Kidney (tissue), 14 donors: ENCODE data around the gene KIFAP3. TPM values are rescaled to one million over a fixed set of nuclear protein-coding genes. Genes with fewer than 3 reads are reported as not detected.

Experiments
- DNase-seq, 5 donors: peaks; one replicate each; pipeline ENCODE4 v3.0.0-alpha.2; 2013 to 2020
- FAIRE-seq: peaks from 2 replicates; lab custom pipeline; 2012; peaks lifted over from hg19 to GRCh38; lab: Jason Lieb, UNC
- H3K27ac ChIP-seq, 2 donors: one replicate each; pipeline ENCODE4 v1.7.0; 2013; ENCODE audit warnings: low read depth in 2 of 2, low read length in 2 of 2, inconsistent platforms in 1 of 2
- H3K27me3 ChIP-seq: one replicate; pipeline ENCODE4 v1.7.1; 2013; ENCODE audit warnings: low read length, inconsistent platforms; ENCODE audit not compliant: control insufficient read depth, insufficient read depth
- H3K36me3 ChIP-seq, 3 donors: one replicate each; pipeline versions ENCODE4 v1.7.0 to v1.7.1; 2013; ENCODE audit warnings: low read length in 3 of 3, control low read depth in 1 of 3, inconsistent platforms in 1 of 3; ENCODE audit not compliant: insufficient read depth in 3 of 3, control insufficient read depth in 2 of 3
- H3K4me1 ChIP-seq, 3 donors: one replicate each; pipeline versions ENCODE4 v1.7.0 to v1.7.1; 2013; ENCODE audit warnings: low read length in 3 of 3, inconsistent platforms in 1 of 3, low read depth in 1 of 3; ENCODE audit not compliant: control insufficient read depth in 2 of 3, insufficient read depth in 2 of 3
- H3K4me3 ChIP-seq, 3 donors: one replicate each; pipeline versions ENCODE4 v1.7.0 to v1.8.1; 2013; ENCODE audit warnings: low read length in 3 of 3, control low read depth in 1 of 3, inconsistent platforms in 1 of 3
- H3K9ac ChIP-seq, 3 donors: one replicate each; pipeline versions ENCODE4 v1.7.0 to v1.7.1; 2013; ENCODE audit warnings: low read length in 3 of 3, control low read depth in 1 of 3, inconsistent platforms in 1 of 3
- H3K9me3 ChIP-seq, 3 donors: one replicate each; pipeline versions ENCODE4 v1.7.0 to v1.7.1; 2013; ENCODE audit warnings: low read length in 3 of 3, control low read depth in 1 of 3, inconsistent platforms in 1 of 3; ENCODE audit not compliant: control insufficient read depth in 2 of 3, insufficient read depth in 1 of 3
- intact Hi-C: fragments of 100-400 bp; cut with DNase I; formaldehyde crosslinking; loops from one replicate; pipeline ENCODE4 v1.11.1; 2022
- polyA plus RNA-seq: library from polyadenylated mRNA; stranded (reverse); fragments of 350-450 nt; fragmentation: Illumina TruSeq; extraction: RNeasy Lipid Tissue Mini Kit (QIAGEN cat#74804); gene quantifications from one replicate; pipeline ENCODE4 v1.2.3, GENCODE V29; 2014; ENCODE audit warnings: low read depth, low replicate concordance; ENCODE audit not compliant: insufficient read depth
- total RNA-seq: library from RNA; stranded (reverse); fragmentation: NEBNext Ultra II Directional; extraction: Animal tissue kit (Norgen Biotek cat#: 25700); gene quantifications from one replicate; pipeline ENCODE4 v1.2.1, GENCODE V29; 2021
- TF ChIP-seq, protein P1 (sequence below): IDR thresholded peaks from 3 replicates; pipeline ENCODE4 v1.5.1; 2012; ENCODE audit warnings: mild to moderate bottlenecking, moderate library complexity, borderline replicate concordance; ENCODE audit not compliant: insufficient read depth; ENCODE audit errors: extremely low read depth
- donor health status: control.
- donor health status: control.
- donor health status: control.
- donor health status: control.
- donor health status: control.
- donor health status: DM: yes; HTN: yes; CAD: no.
- donor health status: Normal renal cell carcinoma (clear cell type).

KIFAP3 gene
- total and polyA plus RNA-seq, 2 donors from 2014 or later: 31.6 to 32.9 TPM

DNA sequence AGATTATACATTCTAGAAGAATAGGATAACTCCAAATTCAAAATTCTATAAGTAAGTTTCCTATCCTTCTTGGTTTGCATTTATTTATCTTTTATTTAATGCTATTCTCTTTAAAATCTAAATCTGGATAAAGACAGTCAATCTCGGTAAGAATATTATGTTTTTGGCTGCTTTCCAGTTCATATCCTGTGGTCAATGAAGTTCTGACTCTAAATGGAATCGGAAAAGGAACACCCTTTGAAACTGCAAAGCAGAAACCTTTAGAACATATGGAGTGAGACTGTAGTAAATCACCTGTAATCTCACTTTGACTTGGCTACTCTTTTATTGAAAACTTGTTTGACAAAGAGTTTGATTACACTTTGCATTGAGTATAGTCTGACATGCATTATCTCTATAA is 85.2 kb downstream of the KIFAP3 start:
- no peak overlapping the region for H3K27ac ChIP-seq
- FAIRE-seq: no peak
- no peak for DNase-seq
- H3K27me3 ChIP-seq: no peaks in the 10 kb centered on the region
- no peaks in the 10 kb centered on the region for H3K9me3 ChIP-seq
- intact Hi-C loops: no loop called here
- H3K36me3 ChIP-seq: peaks cover 0 to 2% (median 0%) of the 10 kb centered on the region in 3 donors
- TF ChIP-seq, protein P1, sequence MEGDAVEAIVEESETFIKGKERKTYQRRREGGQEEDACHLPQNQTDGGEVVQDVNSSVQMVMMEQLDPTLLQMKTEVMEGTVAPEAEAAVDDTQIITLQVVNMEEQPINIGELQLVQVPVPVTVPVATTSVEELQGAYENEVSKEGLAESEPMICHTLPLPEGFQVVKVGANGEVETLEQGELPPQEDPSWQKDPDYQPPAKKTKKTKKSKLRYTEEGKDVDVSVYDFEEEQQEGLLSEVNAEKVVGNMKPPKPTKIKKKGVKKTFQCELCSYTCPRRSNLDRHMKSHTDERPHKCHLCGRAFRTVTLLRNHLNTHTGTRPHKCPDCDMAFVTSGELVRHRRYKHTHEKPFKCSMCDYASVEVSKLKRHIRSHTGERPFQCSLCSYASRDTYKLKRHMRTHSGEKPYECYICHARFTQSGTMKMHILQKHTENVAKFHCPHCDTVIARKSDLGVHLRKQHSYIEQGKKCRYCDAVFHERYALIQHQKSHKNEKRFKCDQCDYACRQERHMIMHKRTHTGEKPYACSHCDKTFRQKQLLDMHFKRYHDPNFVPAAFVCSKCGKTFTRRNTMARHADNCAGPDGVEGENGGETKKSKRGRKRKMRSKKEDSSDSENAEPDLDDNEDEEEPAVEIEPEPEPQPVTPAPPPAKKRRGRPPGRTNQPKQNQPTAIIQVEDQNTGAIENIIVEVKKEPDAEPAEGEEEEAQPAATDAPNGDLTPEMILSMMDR: no peak
- no peaks in the 10 kb centered on the region for H3K4me1 ChIP-seq
- no peak overlapping the region for H3K4me3 ChIP-seq
- H3K9ac ChIP-seq: no peak overlapping the region

DNA sequence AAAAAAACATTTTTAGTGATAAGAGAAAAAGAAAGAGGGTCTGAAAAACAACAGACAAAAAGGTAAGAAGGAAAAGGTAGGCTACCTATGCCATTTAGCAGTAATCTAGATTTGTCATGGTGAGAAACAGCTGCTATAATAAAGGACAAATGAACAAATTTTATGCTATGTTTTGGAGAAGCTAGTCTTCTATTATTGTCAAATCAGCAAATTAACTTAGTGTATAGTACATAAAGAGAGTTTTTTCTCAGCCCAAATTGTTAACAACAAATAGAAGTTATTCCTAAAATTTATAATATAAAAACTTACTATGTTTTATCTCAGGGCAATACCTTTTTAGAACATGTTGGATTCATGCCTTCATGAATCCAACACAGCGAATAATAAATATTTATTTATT is 88.7 kb downstream of the KIFAP3 start:
- TF ChIP-seq, protein P1: no peak
- Histone ChIP-seq H3K36me3 (peaks cover 0 to 4% (median 2%) of the 10 kb centered on the region in 3 donors), H3K4me3 (no peak overlapping the region), H3K9me3 (no peaks in the 10 kb centered on the region), H3K4me1 (no peaks in the 10 kb centered on the region), H3K27me3 (no peaks in the 10 kb centered on the region), H3K27ac (no peak overlapping the region), H3K9ac (no peak overlapping the region)
- intact Hi-C loops: no loop called here
- no peak for FAIRE-seq
- DNase-seq: no peak

DNA sequence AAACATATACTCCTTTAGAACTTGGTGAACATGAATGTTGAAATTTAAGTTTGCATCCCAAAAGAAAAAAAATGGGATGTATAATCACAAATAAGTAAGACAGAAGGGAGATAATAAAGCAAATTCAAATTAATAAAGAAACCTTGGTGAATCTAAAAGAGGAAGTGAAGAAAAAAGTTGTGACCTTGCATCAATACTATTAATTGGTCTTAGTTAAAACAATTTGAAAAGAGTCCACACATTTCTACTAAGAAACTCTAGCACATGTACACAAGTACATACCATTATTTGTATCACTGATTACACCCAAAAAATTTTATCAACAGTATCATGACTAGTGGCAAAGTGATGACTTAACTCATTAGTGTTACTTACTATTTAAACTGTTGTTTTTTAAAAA is 100.4 kb downstream of the KIFAP3 start:
- TF ChIP-seq, protein P1: no peak
- no peaks in the 10 kb centered on the region for H3K27me3 ChIP-seq
- no peaks in the 10 kb centered on the region for H3K4me1 ChIP-seq
- no peak overlapping the region for H3K9ac ChIP-seq
- H3K4me3 ChIP-seq: no peak overlapping the region
- no peak for DNase-seq
- no peak overlapping the region for H3K27ac ChIP-seq
- H3K36me3 ChIP-seq: peaks cover 0 to 10% (median 2%) of the 10 kb centered on the region in 3 donors
- H3K9me3 ChIP-seq: no peaks in the 10 kb centered on the region
- intact Hi-C loops: no loop called here
- peak; percentile 51 for FAIRE-seq

DNA sequence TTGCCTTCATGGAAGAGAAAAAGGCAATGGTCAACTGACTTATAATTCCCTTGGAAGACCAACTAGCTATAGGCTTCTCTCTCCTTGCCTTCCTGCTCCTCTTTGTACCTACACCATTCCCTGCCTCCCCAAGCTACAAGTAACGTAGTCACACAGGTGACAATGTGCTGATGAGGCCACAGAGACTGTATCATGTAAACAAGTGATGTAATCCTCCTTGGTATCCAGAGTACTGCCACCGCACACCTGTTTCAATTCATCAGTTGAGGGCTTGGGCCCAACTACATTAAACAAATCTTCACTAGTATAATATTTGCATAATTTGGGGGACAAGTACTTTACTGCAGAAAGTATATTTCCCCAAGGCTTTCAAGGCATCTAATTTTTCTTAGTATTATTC is 104.4 kb downstream of the KIFAP3 start:
- FAIRE-seq (no peak), DNase-seq (no peak)
- TF ChIP-seq, protein P1: no peak
- Histone ChIP-seq H3K4me3 (no peak overlapping the region), H3K9ac (no peak overlapping the region), H3K4me1 (no peaks in the 10 kb centered on the region), H3K27ac (no peak overlapping the region), H3K27me3 (no peaks in the 10 kb centered on the region), H3K36me3 (no peaks in the 10 kb centered on the region), H3K9me3 (no peaks in the 10 kb centered on the region)
- intact Hi-C loops: no loop called here
